HCT116 (cell line): Measurements from ENCODE around the gene TMEM184B.

Experiments
- CTCF ChIP-seq, 3 experiments: fragments of 200-600 bp in 1 of 3; sonication (generic) in 1 of 3; IDR thresholded peaks in 2 of 3; conservative IDR thresholded peaks in 1 of 3; 2 replicates each; pipeline ENCODE4 v1.5.1; 2012 to 2017; ENCODE audit warnings: low read depth in 2 of 3, low read length in 2 of 3, antibody characterized with exemption in 1 of 3, borderline replicate concordance in 1 of 3, control low read depth in 1 of 3, mild to moderate bottlenecking in 1 of 3, mixed read lengths in 1 of 3, mixed run types in 1 of 3, moderate library complexity in 1 of 3; ENCODE audit not compliant: insufficient read depth in 1 of 3
- EZH2 ChIP-seq: fragments of 200-600 bp; sonication (generic); IDR thresholded peaks from 2 replicates; pipeline ENCODE4 v1.6.1; 2017; ENCODE audit warnings: antibody characterized with exemption, mixed run types
- FOSL1 ChIP-seq: IDR thresholded peaks from 2 replicates; pipeline ENCODE4 v1.6.1; 2012; ENCODE audit warnings: low read depth
- JUND ChIP-seq: IDR thresholded peaks from 2 replicates; pipeline ENCODE4 v1.6.1; 2012
- SIN3A ChIP-seq: IDR thresholded peaks from 2 replicates; pipeline ENCODE4 v1.6.1; 2012; ENCODE audit warnings: low read depth

DNA sequence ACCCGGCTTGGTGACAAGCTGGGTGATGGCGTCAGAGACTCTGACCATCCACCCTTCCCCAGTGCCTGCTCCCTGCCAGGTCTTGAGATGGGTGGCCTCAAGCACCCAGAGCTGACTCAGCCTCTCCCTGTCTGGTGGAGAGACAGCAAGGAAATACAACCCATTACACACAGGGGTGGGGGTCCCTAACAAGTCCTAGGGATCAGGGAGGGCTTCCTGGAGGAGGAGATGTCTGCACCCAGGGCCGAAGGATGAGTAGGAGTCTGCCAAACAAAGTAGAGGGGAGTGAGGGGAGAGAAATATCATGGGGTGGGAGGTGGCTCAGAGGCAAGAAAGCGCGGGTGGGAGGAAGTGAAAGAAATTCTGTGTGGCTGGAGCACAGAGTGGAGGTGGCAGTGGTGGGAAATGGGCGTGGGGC, 64.2 kb downstream of the TMEM184B start:
- TF ChIP-seq JUND (no peak), FOSL1 (no peak), EZH2 (no peak), CTCF (IDR thresholded peaks at IDR 0.05 in 2 of 3, conservative IDR thresholded peaks at IDR 0.05 in 1 of 3; ENCODE audit: borderline replicate concordance in 1 of 3, insufficient read depth in 1 of 3, low read depth in 2 of 3, low read length in 2 of 3) (no peak), SIN3A (no peak)
